ENCODE results near the gene ABCB10.

DNA sequence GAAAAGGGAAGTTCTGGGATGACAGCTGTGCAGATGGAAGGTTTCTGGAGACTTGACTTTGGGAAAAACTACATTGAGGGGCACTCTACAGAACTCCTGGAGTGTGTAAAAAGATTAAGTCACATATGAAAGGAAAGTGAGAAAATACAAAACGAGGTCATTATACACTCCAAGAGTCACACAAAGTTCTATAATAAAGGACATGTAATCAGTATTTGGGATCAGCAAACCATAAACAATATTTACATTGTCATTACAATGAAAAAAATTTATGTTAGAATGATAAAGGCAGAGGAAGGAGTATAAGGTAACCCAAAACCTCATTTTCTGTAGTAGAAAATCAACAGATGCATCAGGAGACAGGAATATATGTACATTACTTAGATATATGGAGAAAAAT is 73.2 kb downstream of the ABCB10 start:
- TF ChIP-seq EP300 (IDR thresholded peaks at IDR 0.05; ENCODE audit: borderline replicate concordance): no peak
- no peak for TF ChIP-seq EGR1 (IDR thresholded peaks at IDR 0.05)
- no peak for TF ChIP-seq FOXM1 (IDR thresholded peaks at IDR 0.05; ENCODE audit: borderline replicate concordance, low read depth)
- TF ChIP-seq, protein P1, sequence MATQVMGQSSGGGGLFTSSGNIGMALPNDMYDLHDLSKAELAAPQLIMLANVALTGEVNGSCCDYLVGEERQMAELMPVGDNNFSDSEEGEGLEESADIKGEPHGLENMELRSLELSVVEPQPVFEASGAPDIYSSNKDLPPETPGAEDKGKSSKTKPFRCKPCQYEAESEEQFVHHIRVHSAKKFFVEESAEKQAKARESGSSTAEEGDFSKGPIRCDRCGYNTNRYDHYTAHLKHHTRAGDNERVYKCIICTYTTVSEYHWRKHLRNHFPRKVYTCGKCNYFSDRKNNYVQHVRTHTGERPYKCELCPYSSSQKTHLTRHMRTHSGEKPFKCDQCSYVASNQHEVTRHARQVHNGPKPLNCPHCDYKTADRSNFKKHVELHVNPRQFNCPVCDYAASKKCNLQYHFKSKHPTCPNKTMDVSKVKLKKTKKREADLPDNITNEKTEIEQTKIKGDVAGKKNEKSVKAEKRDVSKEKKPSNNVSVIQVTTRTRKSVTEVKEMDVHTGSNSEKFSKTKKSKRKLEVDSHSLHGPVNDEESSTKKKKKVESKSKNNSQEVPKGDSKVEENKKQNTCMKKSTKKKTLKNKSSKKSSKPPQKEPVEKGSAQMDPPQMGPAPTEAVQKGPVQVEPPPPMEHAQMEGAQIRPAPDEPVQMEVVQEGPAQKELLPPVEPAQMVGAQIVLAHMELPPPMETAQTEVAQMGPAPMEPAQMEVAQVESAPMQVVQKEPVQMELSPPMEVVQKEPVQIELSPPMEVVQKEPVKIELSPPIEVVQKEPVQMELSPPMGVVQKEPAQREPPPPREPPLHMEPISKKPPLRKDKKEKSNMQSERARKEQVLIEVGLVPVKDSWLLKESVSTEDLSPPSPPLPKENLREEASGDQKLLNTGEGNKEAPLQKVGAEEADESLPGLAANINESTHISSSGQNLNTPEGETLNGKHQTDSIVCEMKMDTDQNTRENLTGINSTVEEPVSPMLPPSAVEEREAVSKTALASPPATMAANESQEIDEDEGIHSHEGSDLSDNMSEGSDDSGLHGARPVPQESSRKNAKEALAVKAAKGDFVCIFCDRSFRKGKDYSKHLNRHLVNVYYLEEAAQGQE (IDR thresholded peaks at IDR 0.05; ENCODE audit: low read depth): no peak
- TF ChIP-seq, protein P2, sequence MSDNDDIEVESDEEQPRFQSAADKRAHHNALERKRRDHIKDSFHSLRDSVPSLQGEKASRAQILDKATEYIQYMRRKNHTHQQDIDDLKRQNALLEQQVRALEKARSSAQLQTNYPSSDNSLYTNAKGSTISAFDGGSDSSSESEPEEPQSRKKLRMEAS (IDR thresholded peaks at IDR 0.05): no peak
- TF ChIP-seq TCF12 (IDR thresholded peaks at IDR 0.05; ENCODE audit: low read depth): no peak
- TF ChIP-seq YY1 (IDR thresholded peaks at IDR 0.05; ENCODE audit: low read depth): no peak
- no peak for TF ChIP-seq CREB1 (IDR thresholded peaks at IDR 0.05; ENCODE audit: low read depth)
- no peak for TF ChIP-seq TEAD4 (IDR thresholded peaks at IDR 0.05)
- TF ChIP-seq, protein P3, sequence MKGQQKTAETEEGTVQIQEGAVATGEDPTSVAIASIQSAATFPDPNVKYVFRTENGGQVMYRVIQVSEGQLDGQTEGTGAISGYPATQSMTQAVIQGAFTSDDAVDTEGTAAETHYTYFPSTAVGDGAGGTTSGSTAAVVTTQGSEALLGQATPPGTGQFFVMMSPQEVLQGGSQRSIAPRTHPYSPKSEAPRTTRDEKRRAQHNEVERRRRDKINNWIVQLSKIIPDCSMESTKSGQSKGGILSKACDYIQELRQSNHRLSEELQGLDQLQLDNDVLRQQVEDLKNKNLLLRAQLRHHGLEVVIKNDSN (IDR thresholded peaks at IDR 0.05): no peak
- TF ChIP-seq RAD21 (IDR thresholded peaks at IDR 0.05; ENCODE audit: low read depth): no peak
- TF ChIP-seq CEBPB (IDR thresholded peaks at IDR 0.05): no peak
- TF ChIP-seq ZBTB7A (IDR thresholded peaks at IDR 0.05; ENCODE audit: low read depth): no peak
